Brain microvascular endothelial cell (primary cell): ENCODE results near the gene GREB1.

ENCODE experiments used
- DNase-seq: peaks from one replicate; pipeline ENCODE4 v3.0.0-alpha.2; 2020
- H3K27ac ChIP-seq: fragments of 250-450 bp; sonication (Bioruptor Pico); 2 replicates; pipeline ENCODE4 v1.5.1; 2020; ENCODE audit warnings: mild to moderate bottlenecking, moderate library complexity
- H3K27me3 ChIP-seq: fragments of 250-450 bp; sonication (Bioruptor Pico); replicated peaks from 2 replicates; pipeline ENCODE4 v1.5.1; 2020; ENCODE audit warnings: mild to moderate bottlenecking
- H3K36me3 ChIP-seq: fragments of 250-450 bp; sonication (Bioruptor Pico); replicated peaks from 2 replicates; pipeline ENCODE4 v1.5.1; 2020; ENCODE audit warnings: mild to moderate bottlenecking
- H3K4me3 ChIP-seq: 2 replicates; pipeline ENCODE4 v1.5.1; 2011; ENCODE audit warnings: low read depth, mild to moderate bottlenecking, control low read depth, low read length, moderate library complexity
- CTCF ChIP-seq: IDR thresholded peaks from 2 replicates; pipeline ENCODE4 v1.5.1; 2011; ENCODE audit warnings: low read depth, mild to moderate bottlenecking, moderate library complexity, low read length, control low read depth, inconsistent platforms; ENCODE audit errors: missing control alignments
- in situ Hi-C: cut with HindIII; loops from 2 replicates; pipeline ENCODE4 v1.10.0; 2017; ENCODE audit warnings: low sequenced_read_pairs, low pct_ligation_motif_present

GREB1 gene

DNA sequence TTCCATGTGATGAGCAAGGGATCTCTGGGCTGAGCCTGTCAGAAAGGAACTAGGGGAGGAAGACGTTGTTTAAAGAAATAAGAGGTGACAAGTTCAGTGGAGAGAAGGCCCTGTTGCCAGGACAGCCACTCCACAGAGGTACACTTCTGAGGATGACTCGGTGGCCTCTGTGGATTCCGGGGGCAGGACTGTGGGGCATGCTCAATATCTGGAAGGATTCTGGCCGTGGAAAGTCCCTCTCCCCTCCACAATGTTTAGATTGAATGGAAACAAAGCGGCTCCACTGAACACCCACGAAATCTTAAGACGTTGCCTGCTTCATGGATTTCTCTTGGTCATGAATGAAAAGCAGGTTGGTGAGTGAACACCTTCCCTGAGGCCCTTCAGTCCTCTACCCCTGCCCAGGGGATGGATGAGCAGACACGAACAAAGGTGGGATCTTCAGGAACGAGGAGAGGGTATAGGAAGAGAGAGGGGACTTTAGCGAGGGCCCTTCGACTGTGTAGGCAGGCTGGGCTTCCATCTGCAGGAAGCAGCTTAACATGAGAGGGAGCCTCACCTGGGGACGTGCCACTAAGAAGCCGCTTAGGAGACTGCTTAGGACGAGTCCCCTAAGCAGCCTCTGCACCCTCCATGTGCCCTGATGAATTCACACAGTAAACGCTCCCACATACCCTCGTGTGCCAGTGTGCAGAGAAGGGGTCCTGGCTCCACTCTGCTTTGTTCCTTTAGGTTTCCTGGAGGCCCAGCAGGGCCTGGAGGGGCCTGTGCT, 134.2 kb downstream of the GREB1 start:
- no peak overlapping the region for H3K4me3 ChIP-seq
- no peak for DNase-seq
- H3K27ac ChIP-seq: no peak overlapping the region
- no peaks in the 10 kb centered on the region for H3K36me3 ChIP-seq
- in situ Hi-C loops: no loop called here
- peaks cover 10% of the 10 kb centered on the region for H3K27me3 ChIP-seq
- TF ChIP-seq CTCF: no peak

DNA sequence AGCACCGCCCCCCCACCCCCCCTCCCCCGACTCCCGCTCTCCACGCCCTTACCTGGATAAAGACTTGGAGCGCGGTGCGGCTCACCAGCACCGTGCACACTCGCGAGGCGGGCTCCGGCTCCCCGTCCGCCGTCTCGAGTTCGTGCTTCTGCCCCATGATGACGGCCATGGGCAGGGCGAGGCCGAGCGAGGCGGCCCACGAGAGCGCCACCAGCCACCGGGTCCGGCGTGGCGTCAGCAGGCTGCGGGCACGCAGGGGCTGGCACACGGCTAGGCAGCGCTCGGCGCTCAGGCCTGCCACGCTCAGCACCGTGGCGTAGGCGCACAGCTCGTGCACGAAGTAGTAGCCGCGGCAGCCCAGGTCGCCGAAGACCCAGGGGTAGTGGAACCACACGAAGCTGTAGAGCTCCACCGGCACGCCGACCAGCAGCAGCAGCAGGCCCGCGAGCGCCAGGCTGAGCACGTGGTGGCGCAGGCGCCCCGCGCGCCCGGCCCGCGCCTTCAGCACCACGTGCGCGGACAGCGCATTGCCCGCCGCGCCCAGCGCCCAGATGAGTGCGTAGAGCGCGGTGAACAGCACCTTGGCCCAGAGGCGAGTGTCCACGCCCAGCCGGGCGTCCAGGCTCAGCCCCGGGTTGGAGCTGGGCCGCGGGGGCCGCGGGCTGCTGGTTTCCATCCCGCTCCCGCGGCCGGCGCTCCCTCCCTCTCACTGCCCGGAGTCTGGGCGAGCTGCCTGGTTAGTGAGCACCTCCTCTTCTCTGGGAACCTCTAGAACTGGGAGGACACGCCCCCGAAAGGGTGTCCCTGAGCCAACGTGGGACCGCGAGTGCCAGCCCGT, 135.8 kb downstream of the GREB1 start, which contains the start of gene NTSR2:
TSS of gene NTSR2 (minus strand) at position 742 of the 838 bp plus-strand sequence. CDS start at position 676, 66 bp downstream.
- Histone ChIP-seq H3K4me3 (no peak within 1 kb of the TSS), H3K36me3 (no peaks in the 10 kb centered on the region), H3K27me3 (peaks cover 13% of the 10 kb centered on the region), H3K27ac (no peak within 1 kb of the TSS)
- peak; percentile 24 for DNase-seq
- no peak for TF ChIP-seq CTCF
- in situ Hi-C loops: no loop called here

GRCh38 chr2:11672407-11672806, 138.6 kb downstream of the GREB1 start:
- no peaks in the 10 kb centered on the region for H3K36me3 ChIP-seq
- TF ChIP-seq CTCF: no peak
- in situ Hi-C loops: no loop called here
- DNase-seq: no peak
- peaks cover 29% of the 10 kb centered on the region for H3K27me3 ChIP-seq
- H3K4me3 ChIP-seq: no peak overlapping the region
- H3K27ac ChIP-seq: no peak overlapping the region

- in situ Hi-C loops: no loop called here
- Histone ChIP-seq H3K27ac (no peak overlapping the region), H3K27me3 (peaks cover 42% of the 10 kb centered on the region), H3K4me3 (no peak overlapping the region), H3K36me3 (no peaks in the 10 kb centered on the region)
- no peak for TF ChIP-seq CTCF
- no peak for DNase-seq
These were observed 141.1 kb downstream of the GREB1 start for GRCh38 chr2:11674983-11675382.

GRCh38 chr2:11675423-11676112, 141.7 kb downstream of the GREB1 start:
- no peak overlapping the region for H3K27ac ChIP-seq
- in situ Hi-C loops: no loop called here
- H3K36me3 ChIP-seq: no peaks in the 10 kb centered on the region
- H3K4me3 ChIP-seq: no peak overlapping the region
- peaks cover 42% of the 10 kb centered on the region for H3K27me3 ChIP-seq
- no peak for DNase-seq
- TF ChIP-seq CTCF: no peak
